Uterus (tissue), 2 donors: ENCODE data around the gene GSG1L2.

Experiments used
- POLR2A ChIP-seq, 2 donors: fragments of 450-650 bp; IDR thresholded peaks; one replicate each; pipeline ENCODE4 v1.6.1; 2016; ENCODE audit warnings: antibody characterized with exemption in 2 of 2, mild to moderate bottlenecking in 1 of 2, moderate library complexity in 1 of 2
- TF ChIP-seq, protein P1 (sequence below), 4 experiments: fragments of 200-600 bp in 2 of 4; fragments of 450-650 bp in 2 of 4; sonication (generic) in 2 of 4; IDR thresholded peaks; one replicate each; pipeline ENCODE4 v1.5.1; 2016 to 2019; ENCODE audit warnings: antibody characterized with exemption in 4 of 4, mild to moderate bottlenecking in 2 of 4, moderate library complexity in 1 of 4

DNA sequence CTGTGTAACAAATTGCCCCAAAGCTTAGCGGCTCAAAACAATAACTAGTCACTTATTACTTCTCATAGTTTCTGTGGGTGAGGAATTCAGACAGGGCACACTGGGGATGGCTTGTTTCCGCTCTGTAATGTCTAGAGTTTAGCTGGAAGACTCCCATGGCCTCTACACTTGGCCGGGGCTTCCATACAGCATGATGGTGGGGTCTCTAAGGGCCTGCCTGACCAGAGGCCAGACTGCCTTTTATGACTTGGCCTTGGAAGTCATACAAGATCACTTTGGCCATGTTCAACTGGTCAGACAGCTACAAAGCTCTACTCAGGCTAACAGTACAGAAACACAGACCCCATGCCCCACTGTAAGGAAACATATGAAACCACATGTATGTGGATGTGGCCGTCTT is 12.0 kb upstream of the GSG1L2 start:
- TF ChIP-seq, protein P1, sequence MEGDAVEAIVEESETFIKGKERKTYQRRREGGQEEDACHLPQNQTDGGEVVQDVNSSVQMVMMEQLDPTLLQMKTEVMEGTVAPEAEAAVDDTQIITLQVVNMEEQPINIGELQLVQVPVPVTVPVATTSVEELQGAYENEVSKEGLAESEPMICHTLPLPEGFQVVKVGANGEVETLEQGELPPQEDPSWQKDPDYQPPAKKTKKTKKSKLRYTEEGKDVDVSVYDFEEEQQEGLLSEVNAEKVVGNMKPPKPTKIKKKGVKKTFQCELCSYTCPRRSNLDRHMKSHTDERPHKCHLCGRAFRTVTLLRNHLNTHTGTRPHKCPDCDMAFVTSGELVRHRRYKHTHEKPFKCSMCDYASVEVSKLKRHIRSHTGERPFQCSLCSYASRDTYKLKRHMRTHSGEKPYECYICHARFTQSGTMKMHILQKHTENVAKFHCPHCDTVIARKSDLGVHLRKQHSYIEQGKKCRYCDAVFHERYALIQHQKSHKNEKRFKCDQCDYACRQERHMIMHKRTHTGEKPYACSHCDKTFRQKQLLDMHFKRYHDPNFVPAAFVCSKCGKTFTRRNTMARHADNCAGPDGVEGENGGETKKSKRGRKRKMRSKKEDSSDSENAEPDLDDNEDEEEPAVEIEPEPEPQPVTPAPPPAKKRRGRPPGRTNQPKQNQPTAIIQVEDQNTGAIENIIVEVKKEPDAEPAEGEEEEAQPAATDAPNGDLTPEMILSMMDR (IDR thresholded peaks at IDR 0.05): no peak
- TF ChIP-seq POLR2A (IDR thresholded peaks at IDR 0.05): no peak
